HCT116 (cell line): ENCODE results near the gene KAT6B.

Experiments
- CTCF ChIP-seq, 3 experiments: fragments of 200-600 bp in 1 of 3; sonication (generic) in 1 of 3; IDR thresholded peaks in 2 of 3; conservative IDR thresholded peaks in 1 of 3; 2 replicates each; pipeline ENCODE4 v1.5.1; 2012 to 2017; ENCODE audit warnings: low read depth in 2 of 3, low read length in 2 of 3, antibody characterized with exemption in 1 of 3, borderline replicate concordance in 1 of 3, control low read depth in 1 of 3, mild to moderate bottlenecking in 1 of 3, mixed read lengths in 1 of 3, mixed run types in 1 of 3, moderate library complexity in 1 of 3; ENCODE audit not compliant: insufficient read depth in 1 of 3
- EZH2phosphoT487 ChIP-seq: fragments of 200-600 bp; IDR thresholded peaks from 2 replicates; pipeline ENCODE4 v1.6.1; 2018; ENCODE audit warnings: antibody characterized with exemption, borderline replicate concordance
- FOSL1 ChIP-seq: IDR thresholded peaks from 2 replicates; pipeline ENCODE4 v1.6.1; 2012; ENCODE audit warnings: low read depth
- JUND ChIP-seq: IDR thresholded peaks from 2 replicates; pipeline ENCODE4 v1.6.1; 2012
- POLR2A ChIP-seq: IDR thresholded peaks from 2 replicates; pipeline ENCODE4 v1.7.0; 2011; ENCODE audit warnings: borderline replicate concordance; ENCODE audit not compliant: insufficient read depth, insufficient read length; ENCODE audit errors: extremely low read depth
- POLR2AphosphoS5 ChIP-seq: IDR thresholded peaks from 2 replicates; pipeline ENCODE4 v1.6.1; 2011; ENCODE audit warnings: mild to moderate bottlenecking, low read depth, low read length, moderate library complexity
- RAD21 ChIP-seq: IDR thresholded peaks from 2 replicates; pipeline ENCODE4 v1.6.1; 2012; ENCODE audit warnings: low read depth, mild to moderate bottlenecking
- SIN3A ChIP-seq: IDR thresholded peaks from 2 replicates; pipeline ENCODE4 v1.6.1; 2012; ENCODE audit warnings: low read depth
- SRF ChIP-seq: IDR thresholded peaks from 2 replicates; pipeline ENCODE4 v1.6.1; 2012; ENCODE audit warnings: low read depth
- YY1 ChIP-seq: IDR thresholded peaks from 2 replicates; pipeline ENCODE4 v1.6.1; 2011; ENCODE audit warnings: low read length, low read depth, moderate library complexity, mild to moderate bottlenecking; ENCODE audit not compliant: insufficient replicate concordance; ENCODE audit errors: extremely low read depth
- ZBTB33 ChIP-seq: IDR thresholded peaks from 2 replicates; pipeline ENCODE4 v1.6.1; 2011; ENCODE audit warnings: mild to moderate bottlenecking, low read length, moderate library complexity; ENCODE audit not compliant: insufficient replicate concordance; ENCODE audit errors: extremely low read depth
- ZNF274 ChIP-seq: fragments of 200-500 bp; sonication (Bioruptor generic); IDR thresholded peaks from 2 replicates; pipeline ENCODE4 v1.6.1; 2014; ENCODE audit warnings: mild to moderate bottlenecking, low read depth, low read length, inconsistent platforms

- no peak for TF ChIP-seq POLR2A
- TF ChIP-seq CTCF (IDR thresholded peaks at IDR 0.05 in 2 of 3, conservative IDR thresholded peaks at IDR 0.05 in 1 of 3; ENCODE audit: borderline replicate concordance in 1 of 3, insufficient read depth in 1 of 3, low read depth in 2 of 3, low read length in 2 of 3): no peak
- TF ChIP-seq SIN3A: no peak
- no peak for TF ChIP-seq FOSL1
- no peak for TF ChIP-seq RAD21
- no peak for TF ChIP-seq EZH2phosphoT487
- TF ChIP-seq YY1: no peak
- TF ChIP-seq JUND: no peak
- TF ChIP-seq ZNF274: no peak
- TF ChIP-seq POLR2AphosphoS5: no peak
- no peak for TF ChIP-seq ZBTB33
- TF ChIP-seq SRF: no peak
Observed at GRCh38 chr10:74934100-74934812, 107.9 kb downstream of the KAT6B start.
